Liver (tissue), 9 donors: ENCODE measurements around the gene PROZ. TPM values are rescaled to one million over a fixed set of nuclear protein-coding genes. Genes with fewer than 3 reads are reported as not detected.

Source experiments
- DNase-seq: peaks from one replicate; pipeline ENCODE4 v3.0.0-alpha.2; 2017; ENCODE audit warnings: low spot score
- H3K27ac ChIP-seq, 2 donors: one replicate each; pipeline ENCODE4 v1.7.0; 2013; ENCODE audit warnings: inconsistent platforms in 2 of 2, low read length in 2 of 2, control low read depth in 1 of 2, low read depth in 1 of 2, mild to moderate bottlenecking in 1 of 2
- H3K27me3 ChIP-seq, 4 donors: one replicate each; pipeline versions ENCODE4 v1.6.1 to v1.7.0; 2013; ENCODE audit warnings: low read length in 3 of 4, inconsistent platforms in 1 of 4, mild to moderate bottlenecking in 1 of 4, moderate library complexity in 1 of 4; ENCODE audit not compliant: control insufficient read depth in 4 of 4, insufficient read depth in 4 of 4
- H3K36me3 ChIP-seq, 4 donors: one replicate each; pipeline versions ENCODE4 v1.6.1 to v1.7.0; 2013; ENCODE audit warnings: low read length in 3 of 4, mild to moderate bottlenecking in 3 of 4, low read depth in 1 of 4, moderate library complexity in 1 of 4; ENCODE audit not compliant: control insufficient read depth in 4 of 4, insufficient read depth in 3 of 4
- H3K4me1 ChIP-seq, 4 donors: one replicate each; pipeline versions ENCODE4 v1.6.1 to v1.7.0; 2013; ENCODE audit warnings: low read length in 3 of 4, mild to moderate bottlenecking in 3 of 4, moderate library complexity in 1 of 4; ENCODE audit not compliant: control insufficient read depth in 4 of 4, insufficient read depth in 4 of 4
- H3K4me3 ChIP-seq, 3 donors: one replicate each; pipeline versions ENCODE4 v1.6.1 to v1.7.0; 2013; ENCODE audit warnings: low read length in 3 of 3, control low read depth in 1 of 3, low read depth in 1 of 3, mild to moderate bottlenecking in 1 of 3
- H3K9ac ChIP-seq, 2 donors: one replicate each; pipeline ENCODE4 v1.7.0; 2013; ENCODE audit warnings: low read length in 2 of 2, mild to moderate bottlenecking in 2 of 2, moderate library complexity in 2 of 2, control low read depth in 1 of 2, low read depth in 1 of 2
- H3K9me3 ChIP-seq, 4 donors: one replicate each; pipeline versions ENCODE4 v1.6.1 to v1.7.0; 2013; ENCODE audit warnings: low read length in 3 of 4; ENCODE audit not compliant: control insufficient read depth in 4 of 4
- FOXA2 ChIP-seq: IDR thresholded peaks from 2 replicates; pipeline ENCODE4 v1.6.1; 2016; ENCODE audit warnings: antibody characterized with exemption
- GABPA ChIP-seq, 2 donors: IDR thresholded peaks in 1 of 2; conservative IDR thresholded peaks in 1 of 2; 2 replicates each; pipeline ENCODE4 v1.6.1; 2016; ENCODE audit warnings: antibody characterized with exemption in 2 of 2, mild to moderate bottlenecking in 1 of 2, moderate library complexity in 1 of 2
- HNF4G ChIP-seq: IDR thresholded peaks from 2 replicates; pipeline ENCODE4 v1.6.1; 2016; ENCODE audit warnings: antibody characterized with exemption
- NR2F2 ChIP-seq: IDR thresholded peaks from 2 replicates; pipeline ENCODE4 v1.6.1; 2016; ENCODE audit warnings: antibody characterized with exemption
- RAD21 ChIP-seq, 2 donors: IDR thresholded peaks; 2 replicates each; pipeline ENCODE4 v1.6.1; 2016; ENCODE audit warnings: antibody characterized with exemption in 2 of 2, mild to moderate bottlenecking in 2 of 2
- SP1 ChIP-seq: IDR thresholded peaks from 2 replicates; pipeline ENCODE4 v1.6.1; 2018; ENCODE audit warnings: antibody characterized with exemption, mild to moderate bottlenecking
- YY1 ChIP-seq: IDR thresholded peaks from 2 replicates; pipeline ENCODE4 v1.6.1; 2016; ENCODE audit warnings: antibody characterized with exemption, mild to moderate bottlenecking
- WGBS: extraction: QIAGEN DNeasy Blood & Tissue Kit; methylation state at CpG from one replicate; pipeline ENCODE4 v1.1.7; 2013; 5-methylcytosine and 5-hydroxymethylcytosine counted together
- polyA plus RNA-seq, 2 donors: library from polyadenylated mRNA; stranded (reverse) in 1 of 2; unstranded in 1 of 2; fragments of 200-250 nt in 1 of 2; fragments of >200 nt in 1 of 2; fragmentation: Nextera tagmentation in 1 of 2; extraction: Ambion mirVana in 1 of 2; gene quantifications; one replicate each; pipeline versions ENCODE4 v1.2.1 to v1.2.3, GENCODE V29; 2013 to 2015
- total RNA-seq, 2 donors: library from RNA; depleted of rRNA; stranded (reverse); fragments of >200 nt; gene quantifications; one replicate each; pipeline ENCODE4 v1.2.3, GENCODE V29; 2014
- TF ChIP-seq, protein P1 (sequence below): IDR thresholded peaks from 2 replicates; pipeline ENCODE4 v1.6.1; 2016; ENCODE audit warnings: antibody characterized with exemption
- TF ChIP-seq, protein P2 (sequence below): IDR thresholded peaks from 2 replicates; pipeline ENCODE4 v1.6.1; 2016; ENCODE audit warnings: antibody characterized with exemption
- TF ChIP-seq, protein P3 (sequence below): IDR thresholded peaks from 2 replicates; pipeline ENCODE4 v1.6.1; 2016; ENCODE audit warnings: antibody characterized with exemption, mild to moderate bottlenecking
- donor health status: healthy.
- donor health status: healthy.
- donor health status: healthy.
- donor health status: healthy.
- donor health status: healthy.

PROZ gene
- total and polyA plus RNA-seq, 4 donors, result 10.6 to 40.7 (median 30.3) TPM

DNA sequence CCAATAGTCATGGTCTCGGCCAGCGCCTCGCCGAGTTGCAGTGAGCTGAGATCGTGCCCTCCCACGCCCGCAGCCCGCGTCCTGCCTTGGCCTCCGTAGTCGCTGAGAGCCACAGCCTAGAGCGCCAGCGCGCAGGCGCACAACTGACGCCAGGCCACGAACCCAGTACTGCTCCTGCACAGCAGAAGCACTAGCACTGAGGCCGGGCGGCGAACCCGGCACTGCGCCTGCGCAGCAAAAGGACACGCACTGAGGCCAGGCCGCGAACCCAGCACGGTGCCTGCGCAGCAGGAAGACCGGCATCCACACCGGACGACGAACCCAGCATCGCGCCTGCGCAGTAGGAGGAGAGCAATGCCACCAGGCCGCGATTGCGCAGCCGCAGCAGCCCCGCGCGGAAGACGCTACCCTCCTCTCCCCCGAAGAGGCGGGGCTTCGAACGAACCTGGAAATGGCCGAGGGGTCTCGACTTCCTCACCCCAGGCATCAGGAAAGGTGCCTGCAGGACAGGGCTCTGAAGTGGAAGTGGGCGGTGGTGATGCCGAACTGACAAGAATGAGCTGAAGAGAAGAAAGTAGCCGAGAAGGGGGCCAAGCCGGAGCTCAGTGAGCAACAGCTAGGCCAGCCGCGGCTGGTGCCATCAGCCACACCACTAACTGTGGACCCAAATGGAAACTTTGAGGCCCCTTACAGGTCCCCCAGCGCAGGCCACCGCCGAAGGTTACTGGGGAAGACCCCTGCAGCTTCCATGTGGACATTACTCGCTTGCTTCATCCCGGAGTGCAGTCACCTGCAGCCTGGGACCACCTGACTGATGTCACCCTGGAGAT lies 28.3 kb upstream of the PROZ start (continued):
- TF ChIP-seq, protein P1, sequence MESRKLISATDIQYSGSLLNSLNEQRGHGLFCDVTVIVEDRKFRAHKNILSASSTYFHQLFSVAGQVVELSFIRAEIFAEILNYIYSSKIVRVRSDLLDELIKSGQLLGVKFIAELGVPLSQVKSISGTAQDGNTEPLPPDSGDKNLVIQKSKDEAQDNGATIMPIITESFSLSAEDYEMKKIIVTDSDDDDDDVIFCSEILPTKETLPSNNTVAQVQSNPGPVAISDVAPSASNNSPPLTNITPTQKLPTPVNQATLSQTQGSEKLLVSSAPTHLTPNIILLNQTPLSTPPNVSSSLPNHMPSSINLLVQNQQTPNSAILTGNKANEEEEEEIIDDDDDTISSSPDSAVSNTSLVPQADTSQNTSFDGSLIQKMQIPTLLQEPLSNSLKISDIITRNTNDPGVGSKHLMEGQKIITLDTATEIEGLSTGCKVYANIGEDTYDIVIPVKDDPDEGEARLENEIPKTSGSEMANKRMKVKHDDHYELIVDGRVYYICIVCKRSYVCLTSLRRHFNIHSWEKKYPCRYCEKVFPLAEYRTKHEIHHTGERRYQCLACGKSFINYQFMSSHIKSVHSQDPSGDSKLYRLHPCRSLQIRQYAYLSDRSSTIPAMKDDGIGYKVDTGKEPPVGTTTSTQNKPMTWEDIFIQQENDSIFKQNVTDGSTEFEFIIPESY, result no peak
- TF ChIP-seq FOXA2, result no peak

DNA sequence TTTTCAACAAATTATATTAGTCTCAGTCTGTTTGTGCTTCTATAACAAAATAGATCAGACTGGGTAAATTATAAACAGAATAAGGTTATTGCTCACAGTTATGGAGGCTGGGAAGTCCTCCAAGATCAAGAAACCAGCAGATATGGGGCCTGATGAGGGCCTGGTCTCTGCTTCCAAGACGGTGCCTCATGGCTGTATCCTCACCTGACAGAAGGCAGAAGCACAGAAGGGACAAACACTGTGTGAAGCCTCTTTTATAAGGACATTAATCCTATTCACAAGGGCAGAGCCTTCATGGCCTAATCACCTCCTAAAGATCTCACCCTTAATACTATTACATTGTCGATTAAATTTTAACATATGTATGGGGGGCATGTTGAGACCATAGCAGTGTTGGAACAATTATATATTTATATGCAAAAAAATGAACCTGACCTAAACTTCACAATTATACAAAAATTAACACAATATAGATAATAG lies 23.1 kb upstream of the PROZ start:
- no peaks in the 10 kb centered on the region for H3K9me3 ChIP-seq
- TF ChIP-seq HNF4G (no peak), SP1 (no peak), NR2F2 (no peak), RAD21 (IDR thresholded peaks at IDR 0.05) (no peak), GABPA (IDR thresholded peaks at IDR 0.05 in 1 of 2, conservative IDR thresholded peaks at IDR 0.05 in 1 of 2) (no peak), FOXA2 (no peak), YY1 (no peak)
- TF ChIP-seq, protein P2, sequence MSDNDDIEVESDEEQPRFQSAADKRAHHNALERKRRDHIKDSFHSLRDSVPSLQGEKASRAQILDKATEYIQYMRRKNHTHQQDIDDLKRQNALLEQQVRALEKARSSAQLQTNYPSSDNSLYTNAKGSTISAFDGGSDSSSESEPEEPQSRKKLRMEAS, result no peak
- TF ChIP-seq, protein P1, result no peak
- TF ChIP-seq, protein P3, sequence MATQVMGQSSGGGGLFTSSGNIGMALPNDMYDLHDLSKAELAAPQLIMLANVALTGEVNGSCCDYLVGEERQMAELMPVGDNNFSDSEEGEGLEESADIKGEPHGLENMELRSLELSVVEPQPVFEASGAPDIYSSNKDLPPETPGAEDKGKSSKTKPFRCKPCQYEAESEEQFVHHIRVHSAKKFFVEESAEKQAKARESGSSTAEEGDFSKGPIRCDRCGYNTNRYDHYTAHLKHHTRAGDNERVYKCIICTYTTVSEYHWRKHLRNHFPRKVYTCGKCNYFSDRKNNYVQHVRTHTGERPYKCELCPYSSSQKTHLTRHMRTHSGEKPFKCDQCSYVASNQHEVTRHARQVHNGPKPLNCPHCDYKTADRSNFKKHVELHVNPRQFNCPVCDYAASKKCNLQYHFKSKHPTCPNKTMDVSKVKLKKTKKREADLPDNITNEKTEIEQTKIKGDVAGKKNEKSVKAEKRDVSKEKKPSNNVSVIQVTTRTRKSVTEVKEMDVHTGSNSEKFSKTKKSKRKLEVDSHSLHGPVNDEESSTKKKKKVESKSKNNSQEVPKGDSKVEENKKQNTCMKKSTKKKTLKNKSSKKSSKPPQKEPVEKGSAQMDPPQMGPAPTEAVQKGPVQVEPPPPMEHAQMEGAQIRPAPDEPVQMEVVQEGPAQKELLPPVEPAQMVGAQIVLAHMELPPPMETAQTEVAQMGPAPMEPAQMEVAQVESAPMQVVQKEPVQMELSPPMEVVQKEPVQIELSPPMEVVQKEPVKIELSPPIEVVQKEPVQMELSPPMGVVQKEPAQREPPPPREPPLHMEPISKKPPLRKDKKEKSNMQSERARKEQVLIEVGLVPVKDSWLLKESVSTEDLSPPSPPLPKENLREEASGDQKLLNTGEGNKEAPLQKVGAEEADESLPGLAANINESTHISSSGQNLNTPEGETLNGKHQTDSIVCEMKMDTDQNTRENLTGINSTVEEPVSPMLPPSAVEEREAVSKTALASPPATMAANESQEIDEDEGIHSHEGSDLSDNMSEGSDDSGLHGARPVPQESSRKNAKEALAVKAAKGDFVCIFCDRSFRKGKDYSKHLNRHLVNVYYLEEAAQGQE, result no peak
- H3K36me3 ChIP-seq, result peaks cover 0 to 17% (median 7%) of the 10 kb centered on the region in 4 donors
- no peak overlapping the region for H3K4me3 ChIP-seq
- WGBS, result 87% methylated on average over 2 of the region's 2 CpGs
- H3K27ac ChIP-seq, result no peak overlapping the region
- DNase-seq, result no peak
- no peak overlapping the region for H3K9ac ChIP-seq
- H3K27me3 ChIP-seq, result no peaks in the 10 kb centered on the region
- H3K4me1 ChIP-seq, result peaks cover 0 to 7% (median 2%) of the 10 kb centered on the region in 4 donors
